OCI-LY3 (cell line): ENCODE data around the gene CPED1.

ENCODE experiments used
- H2AFZ ChIP-seq: fragments of 200-600, 300-600 bp; shearing (Covaris generic); 2 replicates; pipeline ENCODE4 v1.6.0; 2014; ENCODE audit warnings: antibody characterized with exemption, low read depth, low read length
- H3K27ac ChIP-seq: fragments of 200-600, 300-600 bp; sonication (generic); 2 replicates; pipeline ENCODE4 v1.5.1; 2014; ENCODE audit warnings: mild to moderate bottlenecking, low read length, moderate library complexity, mixed read lengths
- H3K27me3 ChIP-seq: fragments of 200-600, 300-600 bp; sonication (generic); 2 replicates; pipeline ENCODE4 v1.6.1; 2014; ENCODE audit warnings: low read depth, low read length, mixed read lengths
- H3K36me3 ChIP-seq: fragments of 200-600, 300-600 bp; sonication (generic); replicated peaks from 2 replicates; pipeline ENCODE3; 2014; ENCODE audit warnings: low read depth, low read length, mixed read lengths
- H3K4me1 ChIP-seq: fragments of 300-600, 200-600 bp; sonication (generic); 2 replicates; pipeline ENCODE4 v1.6.1; 2014; ENCODE audit warnings: low read length, mixed read lengths
- H3K4me2 ChIP-seq: fragments of 200-600, 300-600 bp; sonication (generic); 2 replicates; pipeline ENCODE4 v1.6.1; 2014; ENCODE audit warnings: low read length, mixed read lengths
- H3K4me3 ChIP-seq: fragments of 300-600, 200-600 bp; sonication (generic); 2 replicates; pipeline ENCODE4 v1.5.1; 2014; ENCODE audit warnings: antibody characterized with exemption, mild to moderate bottlenecking, low read length, moderate library complexity
- H3K79me2 ChIP-seq: fragments of 300-600, 200-600 bp; shearing (Covaris generic); 2 replicates; pipeline ENCODE4 v1.6.1; 2014; ENCODE audit warnings: mild to moderate bottlenecking, low read length, mixed read lengths
- H3K9ac ChIP-seq: fragments of 300-600, 200-600 bp; shearing (Covaris generic); 2 replicates; pipeline ENCODE4 v1.6.0; 2014; ENCODE audit warnings: mild to moderate bottlenecking, low read length, moderate library complexity
- H3K9me3 ChIP-seq: fragments of 200-600, 300-600 bp; shearing (Covaris generic); 2 replicates; pipeline ENCODE4 v1.6.1; 2014; ENCODE audit warnings: low read length, mixed read lengths; ENCODE audit not compliant: insufficient read depth
- H4K20me1 ChIP-seq: fragments of 200-600, 300-600 bp; sonication (generic); 2 replicates; pipeline ENCODE4 v1.6.1; 2016; ENCODE audit warnings: low read length, mixed read lengths; ENCODE audit not compliant: insufficient read depth
- CTCF ChIP-seq: fragments of 200-600, 300-600 bp; sonication (generic); IDR thresholded peaks from 2 replicates; pipeline ENCODE4 v1.5.1; 2014; ENCODE audit warnings: antibody characterized with exemption, low read length, low read depth
- EZH2phosphoT487 ChIP-seq: fragments of 200-600 bp; shearing (Covaris generic); IDR thresholded peaks from 2 replicates; pipeline ENCODE4 v1.6.1; 2018; ENCODE audit warnings: antibody characterized with exemption, mixed run types, low read depth

CPED1 gene

GRCh38 chr7:121016966-121017365 lies 28.5 kb downstream of the CPED1 start:
- peaks cover 7% of the 10 kb centered on the region; the same call in 1 of the 2 replicates for H3K4me1 ChIP-seq
- H3K4me2 ChIP-seq, result no peak overlapping the region
- H3K36me3 ChIP-seq, result no peaks in the 10 kb centered on the region
- H3K27ac ChIP-seq, result no peak overlapping the region
- no peaks in the 10 kb centered on the region for H3K9me3 ChIP-seq
- no peak overlapping the region for H3K9ac ChIP-seq
- no peak for TF ChIP-seq EZH2phosphoT487
- no peak for TF ChIP-seq CTCF
- H3K79me2 ChIP-seq, result no peaks in the 10 kb centered on the region
- H4K20me1 ChIP-seq, result no peaks in the 10 kb centered on the region
- no peak overlapping the region for H3K4me3 ChIP-seq
- no peak overlapping the region for H2AFZ ChIP-seq
- peaks cover 5% of the 10 kb centered on the region; the same call in 1 of the 2 replicates for H3K27me3 ChIP-seq

- H3K4me2 ChIP-seq, result no peak overlapping the region
- H4K20me1 ChIP-seq, result no peaks in the 10 kb centered on the region
- no peaks in the 10 kb centered on the region for H3K79me2 ChIP-seq
- H3K9me3 ChIP-seq, result no peaks in the 10 kb centered on the region
- H3K4me3 ChIP-seq, result no peak overlapping the region
- H3K9ac ChIP-seq, result no peak overlapping the region
- TF ChIP-seq CTCF (no peak), EZH2phosphoT487 (no peak)
- no peak overlapping the region for H2AFZ ChIP-seq
- no peaks in the 10 kb centered on the region for H3K36me3 ChIP-seq
- H3K27ac ChIP-seq, result no peak overlapping the region
- peaks cover under 1% of the 10 kb centered on the region; the same call in 1 of the 2 replicates for H3K27me3 ChIP-seq
- H3K4me1 ChIP-seq, result peaks cover 7% of the 10 kb centered on the region; the same call in 1 of the 2 replicates
Measured at GRCh38 chr7:121017586-121017985, 29.1 kb downstream of the CPED1 start.

GRCh38 chr7:121019018-121019417 lies 30.5 kb downstream of the CPED1 start:
- no peak overlapping the region for H3K4me2 ChIP-seq
- TF ChIP-seq EZH2phosphoT487, result no peak
- no peaks in the 10 kb centered on the region for H3K9me3 ChIP-seq
- no peaks in the 10 kb centered on the region for H3K27me3 ChIP-seq
- H3K9ac ChIP-seq, result no peak overlapping the region
- no peak overlapping the region for H3K27ac ChIP-seq
- H3K4me3 ChIP-seq, result no peak overlapping the region
- no peaks in the 10 kb centered on the region for H3K79me2 ChIP-seq
- no peak overlapping the region for H2AFZ ChIP-seq
- H4K20me1 ChIP-seq, result no peaks in the 10 kb centered on the region
- peaks cover 14% of the 10 kb centered on the region for H3K4me1 ChIP-seq
- H3K36me3 ChIP-seq, result no peaks in the 10 kb centered on the region

- peaks cover 26% of the 10 kb centered on the region for H3K4me1 ChIP-seq
- no peak overlapping the region for H3K27ac ChIP-seq
Measured at GRCh38 chr7:121020249-121020988, 31.9 kb downstream of the CPED1 start.

More at GRCh38 chr7:121020249-121020988, 31.9 kb downstream of the CPED1 start:
- TF ChIP-seq EZH2phosphoT487, result no peak
- TF ChIP-seq CTCF, result no peak
- H3K36me3 ChIP-seq, result no peaks in the 10 kb centered on the region
- H3K4me3 ChIP-seq, result no peak overlapping the region
- H2AFZ ChIP-seq, result no peak overlapping the region
- H3K4me2 ChIP-seq, result no peak overlapping the region
- no peaks in the 10 kb centered on the region for H4K20me1 ChIP-seq
- no peaks in the 10 kb centered on the region for H3K9me3 ChIP-seq
- no peak overlapping the region for H3K9ac ChIP-seq
- H3K79me2 ChIP-seq, result no peaks in the 10 kb centered on the region
- no peaks in the 10 kb centered on the region for H3K27me3 ChIP-seq
